HG02852 (cell line): ENCODE results near the gene CGB2.
"Not testable (repeated sequence)": the region's sequence is repeated elsewhere in the genome, so short reads cannot be mapped to it uniquely, and the experiment has no call there.

Experiments
- ATAC-seq: cut with Tn5 transposase; IDR thresholded peaks from one replicate; pipeline ENCODE4 v1.9.1; 2021; ENCODE audit warnings: mild to moderate bottlenecking, moderate library complexity; ENCODE audit not compliant: unreplicated experiment

Gene CGB2

GRCh38 chr19:49030323-49030722 lies 1.4 kb upstream of the CGB2 start:
- ATAC-seq: not testable (repeated sequence)

GRCh38 chr19:49036815-49037214 lies 5.1 kb downstream of the CGB2 start, which contains the start of gene CGB1:
Gene CGB1 (minus strand): TSS chr19:49036895. CDS start chr19:49036711, 184 bp downstream.
- ATAC-seq: not testable (repeated sequence)

- not testable (repeated sequence) for ATAC-seq
These were observed 6.4 kb downstream of the CGB2 start for GRCh38 chr19:49038111-49038510.

- ATAC-seq: not testable (repeated sequence)
These were observed 7.0 kb downstream of the CGB2 start for GRCh38 chr19:49038557-49039276.

- ATAC-seq: not testable (repeated sequence)
These were observed 8.0 kb downstream of the CGB2 start for GRCh38 chr19:49039736-49040135.

- no peak for ATAC-seq
These were observed 10.5 kb downstream of the CGB2 start for GRCh38 chr19:49042177-49042576.

GRCh38 chr19:49042666-49043065 lies 11.0 kb downstream of the CGB2 start:
- ATAC-seq: not testable (repeated sequence)

- not testable (repeated sequence) for ATAC-seq
These were observed 11.9 kb downstream of the CGB2 start, which contains the start of gene CGB5 for GRCh38 chr19:49043548-49043947. Gene CGB5 (plus strand): TSS chr19:49043848. CDS start chr19:49044210, 362 bp downstream.

- ATAC-seq: not testable (repeated sequence)
These were observed 17.3 kb downstream of the CGB2 start, which contains the start of gene CGB8 for GRCh38 chr19:49049011-49049410. Gene CGB8 (minus strand): TSS chr19:49049111. CDS start chr19:49048739, 372 bp downstream.

GRCh38 chr19:49049834-49050233 lies 18.1 kb downstream of the CGB2 start:
- ATAC-seq: not testable (repeated sequence)

- not testable (repeated sequence) for ATAC-seq
These were observed 18.8 kb downstream of the CGB2 start for GRCh38 chr19:49050376-49051033.

- no peak for ATAC-seq
These were observed 24.6 kb downstream of the CGB2 start for GRCh38 chr19:49056101-49056901.

GRCh38 chr19:49056902-49057596 lies 25.4 kb downstream of the CGB2 start:
- ATAC-seq: not testable (repeated sequence)

GRCh38 chr19:49057636-49058234 lies 26.0 kb downstream of the CGB2 start, which contains the start of gene CGB7:
Gene CGB7 (minus strand): TSS chr19:49057749. CDS start chr19:49055375, 2,374 bp downstream.
- ATAC-seq: no peak

- ATAC-seq: no peak
These were observed 26.9 kb downstream of the CGB2 start for GRCh38 chr19:49058562-49058961.

- no peak for ATAC-seq
These were observed 27.4 kb downstream of the CGB2 start for GRCh38 chr19:49059053-49059452.

- no peak for ATAC-seq
These were observed 29.3 kb downstream of the CGB2 start for GRCh38 chr19:49061000-49061399.

- no peak for ATAC-seq
These were observed 29.8 kb downstream of the CGB2 start for GRCh38 chr19:49061445-49061844.

GRCh38 chr19:49064029-49064629 lies 32.4 kb downstream of the CGB2 start:
- ATAC-seq: no peak
